T-helper 1 cell treated with Interleukin-12 subunit alpha and Interleukin-12 subunit beta and Interleukin-4 antibody, amounts not matched to agents 30 μg/mL and 1 μg/mL, for 36 hours (primary cell): ENCODE data around the gene TRDN.
"Not testable (repeated sequence)": the region's sequence is repeated elsewhere in the genome, so short reads cannot be mapped to it uniquely, and the experiment has no call there.

ENCODE experiments used
- H3K27ac Mint-ChIP-seq: one replicate; pipeline ENCODE4 v1.8.0; 2021; ENCODE audit warnings: mild to moderate bottlenecking, mixed read lengths
- H3K27me3 Mint-ChIP-seq: one replicate; pipeline ENCODE4 v1.8.0; 2021; ENCODE audit warnings: low read depth, mixed read lengths
- H3K36me3 Mint-ChIP-seq: one replicate; pipeline ENCODE4 v1.8.0; 2021; ENCODE audit warnings: low read depth, mixed read lengths
- H3K4me1 Mint-ChIP-seq: one replicate; pipeline ENCODE4 v1.8.0; 2021; ENCODE audit warnings: low read depth, mixed read lengths
- H3K4me3 Mint-ChIP-seq: one replicate; pipeline ENCODE4 v1.8.0; 2021; ENCODE audit warnings: mild to moderate bottlenecking, moderate library complexity, mixed read lengths
- H3K9me3 Mint-ChIP-seq: one replicate; pipeline ENCODE4 v1.8.0; 2021; ENCODE audit warnings: mixed read lengths

Gene TRDN

DNA sequence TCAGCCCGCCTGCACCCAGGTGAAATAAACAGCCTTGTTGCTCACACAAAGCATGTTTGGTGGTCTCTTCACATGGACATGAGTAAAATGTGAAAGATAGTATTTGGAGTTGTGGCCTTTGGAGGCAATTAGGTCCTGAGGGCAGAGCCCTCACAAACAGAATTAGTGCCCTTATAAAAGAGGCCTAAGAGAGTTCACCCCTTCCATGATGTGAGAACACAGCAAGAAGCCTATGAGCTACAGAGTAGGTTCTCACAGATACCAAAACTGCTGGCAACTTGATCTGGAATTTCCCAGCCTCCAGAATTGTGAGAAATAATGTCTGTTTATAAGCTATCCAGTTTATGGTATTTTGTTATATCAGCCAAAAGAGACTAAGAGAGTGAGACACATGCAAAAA, 74.5 kb downstream of the TRDN start:
- H3K4me3 Mint-ChIP-seq = no peak overlapping the region
- H3K4me1 Mint-ChIP-seq = no peaks in the 10 kb centered on the region
- no peaks in the 10 kb centered on the region for H3K27me3 Mint-ChIP-seq
- H3K9me3 Mint-ChIP-seq = peaks cover 9% of the 10 kb centered on the region
- no peak overlapping the region for H3K27ac Mint-ChIP-seq
- H3K36me3 Mint-ChIP-seq = no peaks in the 10 kb centered on the region

DNA sequence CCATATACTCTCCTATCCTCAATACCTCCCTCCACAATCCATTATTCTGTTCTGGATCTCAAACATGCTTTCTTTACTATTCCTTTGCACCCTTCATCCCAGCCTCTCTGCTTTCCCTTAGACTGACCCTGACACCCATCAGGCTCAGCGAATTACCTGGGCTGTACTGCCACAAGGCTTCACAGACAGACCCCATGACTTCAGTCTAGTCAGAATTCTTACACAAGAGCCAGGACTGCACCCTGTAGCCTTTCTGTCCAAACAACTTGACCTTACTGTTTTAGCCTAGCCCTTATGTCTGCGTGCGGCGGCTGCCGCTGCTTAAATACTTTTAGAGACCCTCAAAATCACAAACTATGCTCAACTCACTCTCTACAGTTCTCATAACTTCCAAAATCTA, 76.9 kb downstream of the TRDN start:
- not testable (repeated sequence) for H3K4me3 Mint-ChIP-seq, H3K27ac Mint-ChIP-seq, H3K9me3 Mint-ChIP-seq, H3K4me1 Mint-ChIP-seq, H3K27me3 Mint-ChIP-seq, H3K36me3 Mint-ChIP-seq

DNA sequence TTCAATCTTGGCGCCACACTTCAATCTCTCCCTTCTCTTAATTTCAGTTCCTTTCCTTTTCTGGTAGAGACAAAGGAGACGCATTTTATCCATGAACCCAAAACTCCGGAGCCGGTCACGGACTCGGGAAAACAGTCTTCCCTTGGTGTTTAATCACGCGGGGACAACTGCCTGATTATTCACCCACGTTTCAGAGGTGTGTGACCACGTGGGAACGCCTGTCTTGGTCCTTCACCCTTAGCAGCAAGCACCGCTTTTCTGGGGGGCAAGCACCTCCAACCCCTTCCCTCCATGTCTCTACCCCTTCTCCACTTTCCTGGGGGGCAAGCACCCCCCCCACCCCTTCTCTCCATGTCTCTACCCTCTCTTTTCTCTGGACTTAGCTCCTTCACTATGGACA, 79.3 kb downstream of the TRDN start:
- H3K9me3 Mint-ChIP-seq, H3K27me3 Mint-ChIP-seq, H3K27ac Mint-ChIP-seq, H3K36me3 Mint-ChIP-seq, H3K4me1 Mint-ChIP-seq, H3K4me3 Mint-ChIP-seq: not testable (repeated sequence)

DNA sequence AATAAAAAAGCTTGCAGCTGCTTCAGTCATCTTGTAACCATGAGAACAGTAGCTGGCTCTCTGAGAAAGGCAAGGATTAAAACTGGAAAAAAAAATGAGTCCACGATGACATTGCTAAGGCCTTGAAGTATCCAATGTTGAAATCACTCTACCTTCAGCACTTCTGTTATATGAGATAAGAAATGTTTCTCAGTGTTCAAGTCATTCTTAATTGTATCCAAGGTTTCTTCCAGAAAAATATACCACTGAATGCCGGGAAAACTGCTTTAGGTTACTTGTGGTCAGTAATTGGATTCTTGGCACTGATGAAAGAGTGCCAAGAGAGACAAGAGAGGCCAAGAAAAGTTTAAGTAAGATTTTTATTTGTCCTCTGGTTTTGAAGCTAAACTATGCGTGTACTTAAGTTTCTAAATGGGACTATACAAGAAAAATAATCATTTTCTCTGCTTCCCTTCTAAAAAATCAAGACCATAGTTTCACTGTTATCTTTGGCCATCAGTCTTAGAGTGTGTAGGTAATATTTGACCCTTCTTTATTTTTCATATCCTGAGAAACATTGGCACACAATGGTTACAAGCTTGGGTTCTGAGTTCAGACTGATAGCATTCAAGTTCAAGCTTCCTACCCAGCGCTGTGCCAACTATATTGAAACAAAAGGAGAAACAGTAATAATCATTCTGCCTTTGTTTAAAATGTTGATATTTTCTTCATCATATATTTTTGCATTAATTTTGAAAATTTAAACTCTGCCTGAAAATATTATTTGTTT, 84.6 kb downstream of the TRDN start:
- no peaks in the 10 kb centered on the region for H3K9me3 Mint-ChIP-seq
- no peak overlapping the region for H3K4me3 Mint-ChIP-seq
- no peak overlapping the region for H3K27ac Mint-ChIP-seq
- H3K36me3 Mint-ChIP-seq = no peaks in the 10 kb centered on the region
- H3K27me3 Mint-ChIP-seq = no peaks in the 10 kb centered on the region
- H3K4me1 Mint-ChIP-seq = no peaks in the 10 kb centered on the region

DNA sequence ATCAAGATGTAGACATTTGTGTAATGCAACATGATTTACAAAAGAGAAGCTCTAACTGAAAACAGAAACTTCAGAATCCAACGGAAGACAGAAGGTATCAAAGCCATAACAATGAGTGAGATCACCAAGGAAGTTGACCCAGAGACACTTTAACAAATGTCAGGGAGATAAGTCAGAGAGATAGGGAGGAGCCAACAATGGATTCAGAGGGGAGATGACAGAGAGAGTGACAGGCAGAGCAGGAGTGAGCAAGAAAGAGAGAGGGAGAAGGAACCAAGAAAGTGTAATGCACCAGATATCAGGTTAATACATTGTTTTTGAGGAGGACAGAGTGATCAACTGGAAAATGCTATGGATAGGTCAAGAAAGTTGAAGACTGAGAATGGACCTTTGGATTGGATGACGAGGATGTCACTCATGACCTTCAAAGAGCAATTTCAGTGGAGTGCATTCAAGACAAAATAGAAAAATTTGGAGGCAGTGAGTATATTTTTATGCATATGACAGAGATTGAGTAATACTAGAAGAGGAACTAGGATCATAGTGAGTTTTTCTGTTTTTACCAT, 86.6 kb downstream of the TRDN start:
- Mint-ChIP-seq H3K36me3 (no peaks in the 10 kb centered on the region), H3K9me3 (no peaks in the 10 kb centered on the region), H3K4me3 (no peak overlapping the region), H3K4me1 (no peaks in the 10 kb centered on the region), H3K27ac (no peak overlapping the region), H3K27me3 (no peaks in the 10 kb centered on the region)

DNA sequence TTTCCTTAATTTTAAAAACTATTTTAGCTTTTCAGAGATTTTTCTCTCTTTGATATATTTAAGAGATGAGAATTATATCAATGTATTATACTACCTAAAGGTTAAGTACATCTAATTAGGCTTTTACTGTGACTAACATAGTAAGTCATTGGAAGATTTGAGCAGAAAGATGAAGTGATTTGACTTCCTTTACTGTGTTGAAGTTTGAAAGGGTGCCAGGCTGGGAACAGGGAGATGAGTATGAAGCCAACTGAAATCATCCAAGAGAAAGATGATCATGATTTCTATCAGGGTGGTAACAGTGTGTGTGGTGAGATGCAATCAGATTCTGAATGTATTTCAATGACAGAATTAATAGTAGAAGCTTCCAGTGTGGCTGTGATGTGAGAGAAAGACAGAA, 87.3 kb downstream of the TRDN start:
- no peaks in the 10 kb centered on the region for H3K9me3 Mint-ChIP-seq
- no peaks in the 10 kb centered on the region for H3K27me3 Mint-ChIP-seq
- no peaks in the 10 kb centered on the region for H3K4me1 Mint-ChIP-seq
- H3K4me3 Mint-ChIP-seq = no peak overlapping the region
- H3K36me3 Mint-ChIP-seq = no peaks in the 10 kb centered on the region
- H3K27ac Mint-ChIP-seq = no peak overlapping the region

DNA sequence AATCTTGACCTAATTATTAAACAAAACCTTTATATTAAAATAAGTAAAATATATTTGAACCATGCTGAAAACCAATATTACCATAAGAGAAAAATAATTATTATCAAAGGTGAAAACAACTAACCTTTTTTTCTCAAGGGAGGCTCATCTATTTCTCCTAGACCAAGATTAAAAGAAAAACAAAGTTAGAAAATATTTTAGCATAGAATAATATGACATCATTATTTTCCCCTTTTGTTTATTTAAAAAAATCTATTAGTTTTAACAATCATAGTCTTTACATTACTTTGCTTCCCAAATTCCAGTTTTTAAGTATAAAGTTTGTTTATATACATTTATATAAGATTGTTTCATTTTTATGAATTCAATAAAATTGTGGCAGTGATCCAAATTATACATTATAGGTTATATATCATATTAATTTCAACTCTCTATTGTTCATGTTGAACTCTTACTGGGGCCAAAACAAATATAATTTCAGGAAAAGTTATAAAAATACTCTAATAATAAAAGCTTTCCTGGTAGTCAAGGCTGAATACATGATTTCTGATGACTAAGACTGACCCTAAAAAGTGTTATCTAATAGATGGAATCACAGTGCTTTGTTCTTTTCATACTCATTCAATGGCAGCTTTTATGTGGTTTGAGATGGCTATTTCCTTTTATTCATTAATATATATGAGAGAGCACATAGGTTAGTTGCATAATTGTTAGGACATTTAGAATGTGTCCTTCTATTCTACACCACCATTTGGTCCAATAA, 89.4 kb downstream of the TRDN start:
- no peaks in the 10 kb centered on the region for H3K27me3 Mint-ChIP-seq
- no peak overlapping the region for H3K4me3 Mint-ChIP-seq
- H3K9me3 Mint-ChIP-seq = no peaks in the 10 kb centered on the region
- no peaks in the 10 kb centered on the region for H3K4me1 Mint-ChIP-seq
- H3K36me3 Mint-ChIP-seq = no peaks in the 10 kb centered on the region
- H3K27ac Mint-ChIP-seq = no peak overlapping the region

DNA sequence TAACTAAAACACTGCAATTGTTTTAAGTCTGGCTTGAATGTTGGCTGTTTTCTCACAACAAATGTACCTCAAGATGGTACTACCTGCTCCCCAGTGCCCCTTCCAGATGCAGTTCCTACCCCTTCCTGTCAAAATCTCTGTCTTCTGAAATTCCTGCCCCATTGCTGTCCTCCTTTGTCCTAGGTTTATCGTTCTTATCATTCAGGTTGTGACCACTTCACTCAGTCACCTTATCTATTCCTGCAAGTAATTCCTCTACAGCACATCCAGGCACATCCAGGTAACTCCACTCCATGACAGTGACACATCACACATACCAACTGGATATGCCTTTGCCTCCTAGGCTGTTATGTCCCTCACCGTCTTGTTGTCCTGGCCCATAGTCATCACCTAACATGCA, 90.2 kb downstream of the TRDN start:
- H3K4me3 Mint-ChIP-seq = no peak overlapping the region
- H3K4me1 Mint-ChIP-seq = no peaks in the 10 kb centered on the region
- no peaks in the 10 kb centered on the region for H3K36me3 Mint-ChIP-seq
- H3K27ac Mint-ChIP-seq = no peak overlapping the region
- H3K9me3 Mint-ChIP-seq = no peaks in the 10 kb centered on the region
- no peaks in the 10 kb centered on the region for H3K27me3 Mint-ChIP-seq

DNA sequence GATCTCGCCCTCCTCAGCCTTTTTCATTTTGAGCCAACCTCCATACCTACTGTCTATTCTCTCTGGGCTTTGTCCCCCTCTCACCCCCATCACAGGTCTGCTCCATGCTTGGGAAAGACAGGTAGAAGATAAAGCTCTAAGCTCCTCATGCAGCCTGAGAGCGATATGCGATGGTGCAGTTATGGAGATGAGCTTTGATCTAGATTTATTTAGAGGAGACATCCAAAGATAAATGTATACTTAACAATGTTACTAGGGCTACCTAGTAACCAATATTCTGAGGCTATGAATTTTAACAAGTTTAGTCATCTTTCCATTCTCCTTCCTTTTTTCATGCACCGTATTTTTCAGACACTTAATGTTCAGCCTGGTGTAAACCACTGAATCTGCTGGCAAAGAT, 95.3 kb downstream of the TRDN start:
- H3K27me3 Mint-ChIP-seq = no peaks in the 10 kb centered on the region
- H3K27ac Mint-ChIP-seq = no peak overlapping the region
- no peak overlapping the region for H3K4me3 Mint-ChIP-seq
- no peaks in the 10 kb centered on the region for H3K36me3 Mint-ChIP-seq
- H3K4me1 Mint-ChIP-seq = no peaks in the 10 kb centered on the region
- no peaks in the 10 kb centered on the region for H3K9me3 Mint-ChIP-seq

DNA sequence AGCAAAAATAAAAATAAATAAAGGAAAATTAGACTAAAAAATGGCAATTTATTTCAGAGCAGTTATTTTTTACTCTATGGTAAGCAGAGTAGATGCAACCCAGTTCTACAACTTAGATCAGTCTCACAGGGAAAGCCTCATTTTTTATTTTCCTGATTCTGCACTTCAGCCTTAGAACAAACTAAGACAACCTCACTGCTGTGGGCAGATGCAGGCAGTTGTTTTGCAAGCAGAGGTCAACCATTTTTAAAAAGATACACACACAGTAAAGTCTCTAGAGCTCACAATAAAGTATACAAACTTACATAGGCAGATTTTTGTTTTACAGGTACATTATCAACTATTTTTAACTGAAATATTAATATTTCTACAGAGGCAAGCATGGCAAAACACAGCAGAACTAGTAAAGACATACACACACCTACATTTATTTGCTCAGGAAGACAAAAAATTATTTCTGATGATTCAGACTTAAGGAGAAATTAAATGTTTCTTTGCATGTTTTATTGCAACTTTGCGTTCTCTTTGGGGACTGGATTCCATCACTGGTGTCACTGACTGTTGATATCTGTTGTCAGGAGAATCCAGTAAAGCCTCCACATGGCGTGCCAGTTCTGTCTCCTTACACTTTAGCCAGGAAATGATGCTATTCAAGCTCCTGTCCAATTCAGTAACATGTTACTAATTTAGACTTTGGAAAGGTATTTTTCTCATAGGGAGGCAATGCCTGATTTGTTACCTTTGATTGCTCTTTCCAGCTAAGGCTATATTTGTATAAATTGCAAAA, 102.7 kb downstream of the TRDN start:
- no peaks in the 10 kb centered on the region for H3K27me3 Mint-ChIP-seq
- H3K36me3 Mint-ChIP-seq = no peaks in the 10 kb centered on the region
- H3K27ac Mint-ChIP-seq = no peak overlapping the region
- H3K9me3 Mint-ChIP-seq = no peaks in the 10 kb centered on the region
- H3K4me3 Mint-ChIP-seq = no peak overlapping the region
- no peaks in the 10 kb centered on the region for H3K4me1 Mint-ChIP-seq

DNA sequence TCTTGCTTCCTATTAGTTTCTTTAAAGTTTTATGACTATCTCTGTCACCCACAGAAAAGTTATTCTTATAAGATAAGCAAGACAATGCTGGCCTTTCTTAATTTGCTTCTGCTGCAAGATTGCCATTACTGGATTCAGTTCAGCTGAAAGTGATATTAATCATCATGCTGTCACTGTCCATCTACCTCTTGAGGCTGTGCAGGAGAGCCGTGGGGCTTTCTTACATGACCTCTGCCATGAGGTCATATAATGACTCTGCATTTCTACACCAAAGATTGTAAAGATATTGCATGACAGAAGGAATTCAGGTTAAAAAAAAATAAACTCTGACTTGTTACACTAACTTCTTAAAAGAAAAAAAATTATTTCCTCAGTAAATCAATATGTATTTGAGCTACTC, 106.9 kb downstream of the TRDN start:
- H3K4me3 Mint-ChIP-seq = no peak overlapping the region
- H3K9me3 Mint-ChIP-seq = no peaks in the 10 kb centered on the region
- no peaks in the 10 kb centered on the region for H3K36me3 Mint-ChIP-seq
- H3K4me1 Mint-ChIP-seq = no peaks in the 10 kb centered on the region
- no peak overlapping the region for H3K27ac Mint-ChIP-seq
- no peaks in the 10 kb centered on the region for H3K27me3 Mint-ChIP-seq

DNA sequence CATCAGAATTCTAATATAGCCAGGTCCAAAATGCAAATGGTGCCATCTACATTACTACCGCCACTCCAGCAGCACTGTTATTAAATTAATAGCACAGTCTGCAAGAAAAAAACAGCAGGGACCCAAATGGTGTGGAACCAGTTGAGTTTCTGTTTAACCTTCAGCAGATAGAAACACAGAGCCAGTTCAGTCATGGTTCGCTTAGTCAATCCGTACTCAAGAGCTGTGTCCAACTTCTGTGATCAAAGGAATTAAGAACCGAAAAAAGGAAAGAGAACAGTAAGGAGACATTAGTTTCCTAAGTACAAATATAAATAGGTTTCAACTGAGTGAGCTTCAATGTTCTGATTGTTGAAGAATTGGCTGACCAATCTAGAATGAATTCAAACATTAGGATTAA, 107.7 kb downstream of the TRDN start:
- H3K27me3 Mint-ChIP-seq = no peaks in the 10 kb centered on the region
- H3K4me3 Mint-ChIP-seq = no peak overlapping the region
- no peak overlapping the region for H3K27ac Mint-ChIP-seq
- no peaks in the 10 kb centered on the region for H3K36me3 Mint-ChIP-seq
- no peaks in the 10 kb centered on the region for H3K4me1 Mint-ChIP-seq
- no peaks in the 10 kb centered on the region for H3K9me3 Mint-ChIP-seq

DNA sequence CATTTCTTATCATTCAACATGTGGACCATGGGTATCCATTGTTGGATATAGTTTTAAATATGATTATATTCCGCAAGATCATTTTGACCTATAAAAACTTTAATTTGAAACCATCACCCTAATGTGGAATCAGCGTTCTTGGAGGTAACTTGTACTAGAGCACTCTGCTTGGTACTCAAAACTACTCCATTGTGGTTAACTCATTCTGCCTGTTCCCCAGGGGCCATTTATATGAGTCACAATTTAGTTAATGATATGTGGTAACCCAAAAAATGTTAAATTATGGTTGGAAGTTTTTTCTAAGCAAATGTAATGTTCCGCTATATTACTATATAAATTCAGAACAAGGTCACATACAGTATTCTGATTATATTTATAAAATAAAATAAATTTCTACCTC, 109.3 kb downstream of the TRDN start:
- H3K27me3 Mint-ChIP-seq = no peaks in the 10 kb centered on the region

DNA sequence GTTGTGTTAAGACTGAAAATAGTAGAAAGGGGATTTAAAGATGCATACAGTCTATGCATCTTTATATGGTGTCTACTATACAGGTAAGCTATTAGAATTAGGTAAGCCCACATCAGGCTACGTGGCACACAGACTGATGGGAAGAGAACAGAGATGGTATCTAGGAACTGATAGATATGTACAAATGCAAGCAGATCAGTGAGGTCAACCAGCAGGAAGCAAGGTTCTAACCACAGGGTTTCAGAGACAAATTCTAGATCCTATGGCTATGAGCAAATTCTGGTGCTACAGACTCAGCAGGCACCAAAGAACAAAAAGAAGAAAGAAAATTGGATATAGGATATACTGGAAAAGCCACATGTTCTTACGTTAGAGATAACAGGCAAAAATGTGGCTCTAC, 110.6 kb downstream of the TRDN start:
- Mint-ChIP-seq H3K27me3 (no peaks in the 10 kb centered on the region), H3K9me3 (no peaks in the 10 kb centered on the region), H3K36me3 (no peaks in the 10 kb centered on the region), H3K4me1 (no peaks in the 10 kb centered on the region), H3K4me3 (no peak overlapping the region), H3K27ac (no peak overlapping the region)

More for the DNA sequence above, 109.3 kb downstream of the TRDN start:
- H3K36me3 Mint-ChIP-seq = no peaks in the 10 kb centered on the region
- H3K27ac Mint-ChIP-seq = no peak overlapping the region
- H3K9me3 Mint-ChIP-seq = no peaks in the 10 kb centered on the region
- no peaks in the 10 kb centered on the region for H3K4me1 Mint-ChIP-seq
- no peak overlapping the region for H3K4me3 Mint-ChIP-seq

DNA sequence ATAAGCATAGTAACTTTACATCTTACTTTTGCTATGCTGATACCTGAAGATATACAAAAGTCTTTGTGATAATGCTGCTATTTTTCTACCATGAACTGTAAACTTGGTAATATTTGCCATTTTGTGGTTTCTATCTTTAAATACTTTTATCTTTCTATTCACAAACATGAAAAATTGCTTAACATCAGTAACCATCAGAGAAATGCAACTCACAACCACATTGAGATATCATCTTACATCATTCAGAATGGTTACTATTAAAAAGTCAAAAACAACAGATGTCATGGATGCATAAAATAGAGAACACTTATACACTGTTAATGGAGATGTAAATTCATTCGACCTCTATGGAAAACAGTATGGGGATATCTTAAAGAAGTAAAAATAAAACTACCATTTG, 112.0 kb downstream of the TRDN start:
- Mint-ChIP-seq H3K9me3 (no peaks in the 10 kb centered on the region), H3K27ac (no peak overlapping the region), H3K36me3 (no peaks in the 10 kb centered on the region), H3K27me3 (no peaks in the 10 kb centered on the region), H3K4me1 (no peaks in the 10 kb centered on the region), H3K4me3 (no peak overlapping the region)
